BE2C (cell line): ENCODE results near the gene PCGF2.

Experiments
- DNase-seq: peaks from one replicate; pipeline ENCODE4 v3.0.0-alpha.2; 2020
- H3K27me3 ChIP-seq: fragments of 250-450 bp; sonication (Bioruptor Pico); 2 replicates; pipeline ENCODE4 v1.5.1; 2020; ENCODE audit warnings: mild to moderate bottlenecking
- H3K36me3 ChIP-seq: fragments of 250-450 bp; sonication (Bioruptor Pico); 2 replicates; pipeline ENCODE4 v1.5.1; 2020; ENCODE audit warnings: mild to moderate bottlenecking
- H3K4me1 ChIP-seq: fragments of 250-450 bp; sonication (Bioruptor Pico); 2 replicates; pipeline ENCODE4 v1.5.1; 2020
- H3K4me3 ChIP-seq: 2 replicates; pipeline ENCODE4 v1.5.1; 2011; ENCODE audit warnings: low read depth, low read length
- H3K9me3 ChIP-seq: fragments of 250-450 bp; sonication (Bioruptor Pico); 2 replicates; pipeline ENCODE4 v1.5.1; 2020
- TF ChIP-seq, protein P1 (sequence below): IDR thresholded peaks from 2 replicates; pipeline ENCODE4 v1.5.1; 2012; ENCODE audit warnings: mild to moderate bottlenecking, low read depth, low read length

Gene PCGF2

DNA sequence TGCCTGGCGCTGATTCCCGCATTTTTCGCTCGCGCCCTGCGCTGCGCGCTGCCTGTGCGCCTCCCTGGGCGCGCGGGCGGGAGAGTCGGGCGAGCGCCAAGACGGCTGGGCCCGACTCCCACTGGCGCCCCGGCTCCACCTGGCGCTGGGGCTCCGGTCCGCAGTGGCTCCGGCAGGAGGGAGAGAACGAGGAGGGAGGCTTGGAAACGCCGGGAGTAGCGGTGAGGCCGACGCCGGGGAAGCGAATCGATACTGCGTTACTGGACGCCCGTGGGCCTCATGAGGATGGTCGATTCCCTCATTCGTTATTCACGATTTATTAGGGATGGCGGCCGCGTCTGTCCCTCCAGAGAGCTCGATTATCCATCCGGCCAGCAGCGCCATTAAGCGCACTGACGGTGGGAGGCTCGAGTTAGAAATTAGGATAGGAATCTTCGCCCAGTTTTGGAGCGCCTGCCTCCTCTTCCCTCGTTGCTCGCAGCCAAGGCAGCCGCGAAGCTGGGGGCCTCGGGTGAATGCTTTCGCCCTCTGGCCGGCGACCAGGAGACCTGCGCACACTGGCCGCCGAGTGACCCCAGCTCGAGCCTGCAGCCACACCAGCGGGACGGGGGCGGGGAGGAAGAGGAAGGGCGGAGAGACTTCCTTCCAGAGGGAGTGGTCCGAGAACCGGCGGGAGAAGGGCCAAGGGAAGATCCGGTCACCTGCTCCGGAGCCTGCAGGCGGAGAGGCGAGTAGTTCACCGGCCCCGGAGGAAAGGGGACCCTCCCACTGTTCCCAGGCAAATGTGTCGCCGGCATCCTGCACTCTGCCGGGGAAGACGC is 1.3 kb upstream of the PCGF2 start:
- peak; percentile 73 for DNase-seq
- no peaks in the 10 kb centered on the region for H3K27me3 ChIP-seq
- peak overlapping the region; percentile 96 for H3K4me3 ChIP-seq

DNA sequence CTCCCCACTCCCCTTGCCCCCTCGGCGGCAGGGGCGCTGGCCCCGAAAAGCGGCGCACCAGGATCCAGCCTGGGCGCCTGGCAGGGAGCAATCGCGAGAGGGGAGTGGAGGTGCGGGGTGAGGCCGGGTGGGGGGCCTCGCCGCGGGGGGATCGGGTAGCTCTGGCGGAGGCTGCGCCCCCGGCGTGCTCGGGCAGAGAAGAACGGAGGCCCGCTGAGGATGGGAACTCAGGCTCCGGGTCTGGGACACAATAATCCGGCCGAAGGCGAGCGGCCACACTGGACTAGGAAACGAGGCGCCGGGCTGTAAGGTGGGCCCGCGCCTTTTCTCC is 721 bp upstream of the PCGF2 start:
- Histone ChIP-seq H3K27me3 (no peaks in the 10 kb centered on the region), H3K36me3 (peaks cover 3% of the 10 kb centered on the region), H3K4me1 (peaks cover 24% of the 10 kb centered on the region), H3K4me3 (peak overlapping the region; percentile 96), H3K9me3 (no peaks in the 10 kb centered on the region)
- TF ChIP-seq, protein P1, sequence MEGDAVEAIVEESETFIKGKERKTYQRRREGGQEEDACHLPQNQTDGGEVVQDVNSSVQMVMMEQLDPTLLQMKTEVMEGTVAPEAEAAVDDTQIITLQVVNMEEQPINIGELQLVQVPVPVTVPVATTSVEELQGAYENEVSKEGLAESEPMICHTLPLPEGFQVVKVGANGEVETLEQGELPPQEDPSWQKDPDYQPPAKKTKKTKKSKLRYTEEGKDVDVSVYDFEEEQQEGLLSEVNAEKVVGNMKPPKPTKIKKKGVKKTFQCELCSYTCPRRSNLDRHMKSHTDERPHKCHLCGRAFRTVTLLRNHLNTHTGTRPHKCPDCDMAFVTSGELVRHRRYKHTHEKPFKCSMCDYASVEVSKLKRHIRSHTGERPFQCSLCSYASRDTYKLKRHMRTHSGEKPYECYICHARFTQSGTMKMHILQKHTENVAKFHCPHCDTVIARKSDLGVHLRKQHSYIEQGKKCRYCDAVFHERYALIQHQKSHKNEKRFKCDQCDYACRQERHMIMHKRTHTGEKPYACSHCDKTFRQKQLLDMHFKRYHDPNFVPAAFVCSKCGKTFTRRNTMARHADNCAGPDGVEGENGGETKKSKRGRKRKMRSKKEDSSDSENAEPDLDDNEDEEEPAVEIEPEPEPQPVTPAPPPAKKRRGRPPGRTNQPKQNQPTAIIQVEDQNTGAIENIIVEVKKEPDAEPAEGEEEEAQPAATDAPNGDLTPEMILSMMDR = no peak
- DNase-seq = no peak

More for the DNA sequence above, 1.3 kb upstream of the PCGF2 start:
- Histone ChIP-seq H3K4me1 (peaks cover 23% of the 10 kb centered on the region), H3K36me3 (peaks cover 8% of the 10 kb centered on the region), H3K9me3 (no peaks in the 10 kb centered on the region)
- TF ChIP-seq, protein P1 = no peak

DNA sequence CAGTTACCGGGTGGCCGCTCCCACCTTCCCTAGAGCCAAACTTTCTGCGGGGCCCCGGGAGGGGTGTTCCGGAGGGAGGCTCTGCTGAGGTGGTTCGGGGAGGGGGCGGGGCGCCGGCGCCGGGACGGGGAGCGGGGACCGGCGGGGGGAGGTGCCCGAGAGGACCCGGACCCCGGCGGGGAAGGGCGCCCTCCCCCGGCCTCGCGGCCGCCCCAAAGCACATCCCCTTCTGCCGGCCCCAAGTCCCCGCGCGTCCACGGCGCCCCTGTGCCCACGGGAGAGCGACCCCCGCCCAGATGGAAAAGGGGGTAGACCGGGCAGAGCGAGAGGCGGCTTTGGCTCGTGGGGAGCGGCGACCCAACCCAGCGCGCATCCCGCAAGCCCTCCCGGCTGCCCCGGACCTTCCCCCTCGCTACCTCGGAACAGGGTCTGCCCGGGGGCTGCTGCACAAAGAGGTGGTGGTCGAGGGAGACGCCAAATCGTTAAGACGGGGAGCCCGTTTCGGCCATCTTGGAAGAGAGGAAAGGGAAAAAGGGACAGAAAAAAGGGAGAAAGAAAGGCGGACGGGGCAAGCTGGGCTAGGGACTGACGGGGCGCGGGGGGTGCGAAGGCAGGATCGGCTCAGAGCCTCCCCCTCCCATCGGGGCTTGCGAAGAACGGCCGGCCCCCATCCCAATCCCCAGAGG is 530 bp downstream of the PCGF2 start:
- H3K4me3 ChIP-seq = peak overlapping the region; percentile 96
- H3K4me1 ChIP-seq = peaks cover 32% of the 10 kb centered on the region
- DNase-seq = peak; percentile 65
- H3K27me3 ChIP-seq = no peaks in the 10 kb centered on the region
- no peaks in the 10 kb centered on the region for H3K9me3 ChIP-seq
- H3K36me3 ChIP-seq = no peaks in the 10 kb centered on the region; the same call in 1 of the 2 replicates
- TF ChIP-seq, protein P1 = no peak

DNA sequence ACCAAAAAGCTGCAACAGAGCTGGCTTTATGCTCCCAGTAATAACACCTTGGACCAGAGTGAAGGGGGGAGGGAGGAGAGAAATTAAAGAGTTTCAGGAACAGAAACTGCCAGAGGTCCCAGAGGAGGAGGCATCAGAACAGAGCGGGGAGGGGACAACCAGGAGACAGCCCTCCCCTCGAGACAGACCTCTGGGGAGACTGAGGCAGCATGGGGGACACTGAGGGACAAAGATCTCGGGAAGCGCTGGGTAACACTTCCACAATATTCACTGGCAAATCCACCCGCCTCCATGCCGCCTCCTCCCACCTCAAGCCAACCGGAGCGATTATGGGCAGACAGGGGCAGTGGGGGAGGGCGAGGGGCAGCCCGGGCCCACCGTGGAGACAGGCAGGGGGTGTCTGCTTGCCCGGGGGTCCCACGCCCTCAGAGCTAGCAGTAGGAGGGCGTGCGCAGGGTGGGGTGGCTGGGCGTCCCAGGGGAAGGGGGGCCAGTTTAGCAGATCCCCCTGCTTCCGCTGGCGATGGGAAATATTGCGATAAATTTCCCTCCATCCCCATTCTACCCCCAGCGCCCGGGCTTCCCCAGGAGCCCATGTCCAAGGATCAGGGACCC is 1.2 kb downstream of the PCGF2 start:
- TF ChIP-seq, protein P1 = no peak
- Histone ChIP-seq H3K9me3 (no peaks in the 10 kb centered on the region), H3K27me3 (no peaks in the 10 kb centered on the region), H3K36me3 (no peaks in the 10 kb centered on the region; the same call in 1 of the 2 replicates), H3K4me1 (peaks cover 38% of the 10 kb centered on the region), H3K4me3 (peak overlapping the region; percentile 96)
- DNase-seq = no peak

DNA sequence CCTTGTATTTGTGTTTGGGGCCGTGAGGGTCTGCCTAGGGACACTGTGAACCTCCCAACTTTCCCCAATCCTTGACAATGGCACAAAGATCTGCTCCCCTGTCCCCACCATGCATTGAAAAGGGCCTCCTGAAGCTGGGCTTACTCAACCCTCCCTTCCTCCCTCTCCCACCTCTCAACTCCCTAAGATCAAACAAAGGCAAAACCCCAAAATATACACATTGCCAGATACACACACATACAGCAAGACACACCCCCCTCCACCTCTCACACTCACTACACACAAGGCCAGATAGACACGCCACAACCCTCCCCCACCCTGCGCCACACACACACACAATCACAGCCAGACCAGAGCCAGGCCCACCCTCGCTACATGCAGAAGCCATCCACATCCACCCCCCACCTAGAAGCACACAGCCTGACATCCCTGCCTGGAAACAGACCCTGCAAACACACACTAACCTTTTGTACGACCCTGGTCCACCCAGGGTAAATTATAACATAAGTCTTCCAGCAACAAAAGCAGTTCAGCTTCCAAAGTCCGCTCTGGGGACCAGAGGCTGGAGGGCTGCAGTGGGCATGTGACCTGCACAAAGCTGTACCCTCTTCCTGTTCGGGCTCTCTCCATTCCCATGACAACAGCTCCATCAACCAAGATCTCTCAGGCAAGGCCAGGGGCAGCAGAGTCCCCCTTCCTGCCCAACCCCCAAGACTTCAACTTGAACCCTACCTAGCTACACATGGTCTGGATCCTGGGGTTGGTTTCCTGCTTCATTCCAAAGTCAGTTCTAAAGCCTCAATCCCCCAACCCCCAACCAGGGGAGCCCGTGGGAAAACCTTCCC is 1.9 kb downstream of the PCGF2 start:
- no peaks in the 10 kb centered on the region for H3K9me3 ChIP-seq
- H3K27me3 ChIP-seq = no peaks in the 10 kb centered on the region
- H3K4me1 ChIP-seq = peaks cover 42% of the 10 kb centered on the region
- H3K36me3 ChIP-seq = no peaks in the 10 kb centered on the region; the same call in none of the 2 replicates
- TF ChIP-seq, protein P1 = no peak
- no peak for DNase-seq
- H3K4me3 ChIP-seq = peak overlapping the region; percentile 96
